GM12874 (cell line): ENCODE results near the gene TTC32.

Experiments used
- TF ChIP-seq, protein P1 (sequence below): IDR thresholded peaks from 2 replicates; pipeline ENCODE4 v1.5.1; 2011; ENCODE audit warnings: low read depth, mild to moderate bottlenecking, control low read depth, low read length, moderate library complexity; ENCODE audit not compliant: insufficient read depth

TTC32 gene

DNA sequence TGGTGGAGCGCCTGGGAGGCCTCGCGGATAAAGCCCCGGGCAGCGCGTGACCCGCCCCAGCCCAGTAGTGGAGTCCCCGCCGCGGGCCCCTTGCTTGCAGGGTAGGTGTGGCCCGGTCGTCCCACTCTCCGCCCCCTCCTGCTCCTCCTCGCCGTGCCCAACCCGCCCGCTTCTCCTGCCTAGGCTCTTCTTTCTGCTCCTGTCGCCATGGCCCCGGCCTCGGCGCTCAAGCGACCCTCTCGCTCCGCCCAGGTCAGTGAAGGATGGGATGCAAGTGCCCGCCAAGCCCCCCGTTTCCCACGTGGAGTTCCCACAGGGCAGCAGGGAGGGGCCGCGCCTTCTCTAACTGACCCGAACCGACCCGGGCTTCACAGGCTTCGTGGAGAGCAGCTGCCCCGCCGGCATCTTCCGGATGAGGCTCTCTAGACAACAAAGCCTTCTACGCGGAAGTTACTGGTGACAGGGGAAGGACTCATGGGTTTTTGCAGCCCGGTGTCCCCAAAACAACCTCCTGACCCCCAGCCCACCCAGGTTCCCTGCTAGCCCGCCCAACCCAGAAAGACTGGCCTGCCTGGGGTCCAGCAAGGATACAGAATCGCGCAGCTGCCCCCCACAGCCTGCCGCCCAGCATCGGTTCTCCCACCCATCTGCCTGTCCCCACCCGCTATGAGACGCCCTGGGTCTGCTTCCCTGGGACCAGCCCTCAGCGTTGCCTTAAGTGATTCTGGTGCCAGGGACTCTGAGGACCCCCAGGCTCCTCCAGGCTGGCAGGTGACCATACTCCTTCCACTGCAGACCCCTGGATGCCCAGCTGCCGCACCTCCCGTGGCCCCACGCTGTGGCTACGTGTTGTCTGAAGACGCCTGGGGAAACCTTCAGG, 32.8 kb downstream of the TTC32 start:
- TF ChIP-seq, protein P1, sequence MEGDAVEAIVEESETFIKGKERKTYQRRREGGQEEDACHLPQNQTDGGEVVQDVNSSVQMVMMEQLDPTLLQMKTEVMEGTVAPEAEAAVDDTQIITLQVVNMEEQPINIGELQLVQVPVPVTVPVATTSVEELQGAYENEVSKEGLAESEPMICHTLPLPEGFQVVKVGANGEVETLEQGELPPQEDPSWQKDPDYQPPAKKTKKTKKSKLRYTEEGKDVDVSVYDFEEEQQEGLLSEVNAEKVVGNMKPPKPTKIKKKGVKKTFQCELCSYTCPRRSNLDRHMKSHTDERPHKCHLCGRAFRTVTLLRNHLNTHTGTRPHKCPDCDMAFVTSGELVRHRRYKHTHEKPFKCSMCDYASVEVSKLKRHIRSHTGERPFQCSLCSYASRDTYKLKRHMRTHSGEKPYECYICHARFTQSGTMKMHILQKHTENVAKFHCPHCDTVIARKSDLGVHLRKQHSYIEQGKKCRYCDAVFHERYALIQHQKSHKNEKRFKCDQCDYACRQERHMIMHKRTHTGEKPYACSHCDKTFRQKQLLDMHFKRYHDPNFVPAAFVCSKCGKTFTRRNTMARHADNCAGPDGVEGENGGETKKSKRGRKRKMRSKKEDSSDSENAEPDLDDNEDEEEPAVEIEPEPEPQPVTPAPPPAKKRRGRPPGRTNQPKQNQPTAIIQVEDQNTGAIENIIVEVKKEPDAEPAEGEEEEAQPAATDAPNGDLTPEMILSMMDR, result no peak

DNA sequence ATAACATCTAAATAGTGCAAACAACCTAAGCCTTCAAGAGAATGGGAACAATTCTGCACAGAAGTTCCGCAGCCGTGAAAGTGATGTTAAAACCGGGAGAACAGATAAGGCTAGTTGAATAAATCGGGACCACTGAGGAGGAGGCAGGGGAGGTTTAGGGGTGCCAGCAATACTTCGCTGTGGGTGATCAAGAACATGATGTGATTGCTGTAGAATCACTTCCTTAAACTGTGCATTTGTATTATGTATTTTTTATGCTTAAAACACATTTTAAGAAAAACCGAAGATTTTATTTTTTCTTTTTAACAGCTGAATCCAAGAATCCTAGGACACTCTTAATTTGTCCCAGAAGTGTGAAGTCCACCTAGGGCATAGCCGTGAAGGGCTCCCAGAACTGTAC, 33.6 kb downstream of the TTC32 start:
- TF ChIP-seq, protein P1, result no peak

DNA sequence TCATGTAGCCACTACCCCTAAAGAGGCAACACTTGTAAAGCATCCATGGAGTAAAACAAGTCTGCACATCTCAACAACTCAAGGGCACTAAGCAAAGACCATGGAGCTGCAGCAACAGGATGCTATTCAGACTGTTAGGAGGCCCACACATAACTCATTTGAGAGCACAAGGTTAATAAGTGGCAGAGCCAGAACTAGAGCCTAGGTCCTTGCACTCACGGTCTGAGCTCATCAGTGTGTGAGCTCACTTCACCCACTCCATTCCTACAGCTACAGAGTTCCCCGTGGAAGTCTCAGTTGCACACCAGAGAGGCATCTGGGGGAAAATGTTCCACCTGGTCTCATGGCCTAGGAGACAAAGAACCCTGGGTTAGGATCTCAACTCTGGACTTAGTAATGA, 35.0 kb downstream of the TTC32 start:
- TF ChIP-seq, protein P1, result no peak

DNA sequence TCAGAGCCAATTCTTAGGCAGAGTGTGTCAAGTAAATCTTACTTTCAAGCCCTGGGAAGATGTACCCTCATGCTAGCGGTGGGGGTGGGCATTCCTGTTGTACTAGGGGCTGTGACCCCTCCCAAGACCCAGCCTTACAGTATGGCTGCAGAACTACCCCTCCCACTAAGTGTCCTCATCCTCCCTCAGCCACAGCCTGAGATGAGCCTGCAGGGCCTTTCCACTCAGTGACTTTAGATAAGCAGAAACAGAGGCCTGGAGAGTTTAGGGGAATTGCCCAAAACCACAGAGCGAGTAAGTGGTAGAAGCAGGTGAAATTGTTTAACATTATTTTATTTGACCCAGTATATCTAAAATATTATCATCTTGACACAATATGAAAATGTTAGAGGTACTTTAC, 36.6 kb downstream of the TTC32 start:
- TF ChIP-seq, protein P1, result no peak

DNA sequence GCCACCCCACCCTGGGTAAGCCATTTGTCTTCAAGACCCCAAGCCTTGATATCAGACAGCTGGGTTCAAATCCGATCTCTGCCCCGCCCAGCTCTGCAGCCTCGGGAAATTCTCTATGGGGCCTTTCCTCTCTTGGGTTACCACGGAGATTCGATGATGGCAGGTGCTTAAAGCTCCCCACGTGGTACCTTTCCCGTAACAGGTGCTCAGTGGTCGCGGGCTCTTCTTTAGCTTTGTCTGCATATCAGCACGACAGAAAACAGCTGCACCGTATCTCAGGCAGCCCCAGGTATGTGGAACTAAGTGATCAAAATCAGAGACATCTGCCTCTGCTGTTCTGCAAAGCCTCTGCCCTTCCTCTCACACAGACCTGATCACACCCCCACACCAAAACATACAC, 37.4 kb downstream of the TTC32 start:
- TF ChIP-seq, protein P1, result no peak

DNA sequence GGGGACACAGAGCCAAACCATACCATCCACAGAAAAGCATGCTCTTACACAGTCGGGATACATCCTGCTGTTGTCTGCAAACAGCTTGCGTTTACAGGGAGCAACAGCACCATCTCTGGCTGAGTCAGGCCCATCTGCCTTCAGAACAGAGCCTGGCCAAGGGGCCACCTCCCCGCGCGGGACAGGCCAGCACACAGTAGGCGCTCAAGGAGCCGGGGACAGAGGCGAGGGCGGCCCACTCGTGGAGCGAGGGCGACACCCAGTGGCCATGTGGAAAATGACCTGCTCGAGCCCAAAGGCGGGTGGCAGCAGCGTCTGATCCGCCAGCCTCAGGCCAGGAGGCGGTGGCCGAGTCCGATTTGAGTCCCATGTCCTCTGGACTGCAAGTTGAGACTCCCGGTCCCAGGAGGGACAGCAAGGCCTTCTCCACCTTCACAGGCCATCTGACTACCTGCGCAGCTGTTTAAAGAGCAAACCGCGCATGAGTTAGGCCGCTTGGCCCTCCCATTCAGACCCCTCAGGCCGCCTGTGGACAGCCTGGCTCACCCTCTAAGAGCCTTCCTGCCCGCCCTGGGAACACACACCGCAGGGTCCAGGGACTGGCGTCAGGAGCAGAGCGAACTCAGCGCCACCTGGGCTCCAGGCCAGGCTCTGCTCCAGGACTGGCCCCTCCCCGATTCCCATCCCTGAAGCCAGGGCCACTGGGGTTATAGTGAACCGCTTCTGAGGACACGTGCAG, 38.3 kb downstream of the TTC32 start:
- TF ChIP-seq, protein P1, result peak; percentile 94

DNA sequence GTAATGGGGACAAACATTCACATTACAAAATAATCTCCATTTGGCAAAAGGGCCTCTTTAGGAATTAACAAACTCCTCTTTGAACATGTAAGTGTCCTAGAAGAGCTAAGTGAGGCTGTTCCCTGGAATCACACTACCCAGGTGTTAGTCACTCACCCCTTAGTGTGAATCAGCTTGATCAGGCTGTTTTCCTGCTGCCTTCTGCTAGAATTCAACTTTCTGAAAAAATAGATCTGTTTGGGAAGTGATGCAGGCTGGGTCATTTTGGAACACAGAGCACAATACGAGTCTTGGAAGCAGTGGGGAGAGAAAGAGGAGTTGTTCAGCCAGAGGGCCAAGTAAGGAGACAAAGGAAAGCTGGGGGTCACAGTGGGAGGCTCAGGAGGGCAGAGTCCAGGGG, 40.0 kb downstream of the TTC32 start:
- TF ChIP-seq, protein P1, result no peak
